Measurements from ENCODE around the gene ABCC12. TPM values are rescaled to one million over a fixed set of nuclear protein-coding genes. Genes with fewer than 3 reads are reported as not detected.

ABCC12 gene
- total and polyA plus RNA-seq, 10 of the 15 experiments (the other 5 are each of a cell fraction or from before 2014, with no cell fraction given) = 0.02 to 0.03 (median 0.03) TPM; not detected in 6

DNA sequence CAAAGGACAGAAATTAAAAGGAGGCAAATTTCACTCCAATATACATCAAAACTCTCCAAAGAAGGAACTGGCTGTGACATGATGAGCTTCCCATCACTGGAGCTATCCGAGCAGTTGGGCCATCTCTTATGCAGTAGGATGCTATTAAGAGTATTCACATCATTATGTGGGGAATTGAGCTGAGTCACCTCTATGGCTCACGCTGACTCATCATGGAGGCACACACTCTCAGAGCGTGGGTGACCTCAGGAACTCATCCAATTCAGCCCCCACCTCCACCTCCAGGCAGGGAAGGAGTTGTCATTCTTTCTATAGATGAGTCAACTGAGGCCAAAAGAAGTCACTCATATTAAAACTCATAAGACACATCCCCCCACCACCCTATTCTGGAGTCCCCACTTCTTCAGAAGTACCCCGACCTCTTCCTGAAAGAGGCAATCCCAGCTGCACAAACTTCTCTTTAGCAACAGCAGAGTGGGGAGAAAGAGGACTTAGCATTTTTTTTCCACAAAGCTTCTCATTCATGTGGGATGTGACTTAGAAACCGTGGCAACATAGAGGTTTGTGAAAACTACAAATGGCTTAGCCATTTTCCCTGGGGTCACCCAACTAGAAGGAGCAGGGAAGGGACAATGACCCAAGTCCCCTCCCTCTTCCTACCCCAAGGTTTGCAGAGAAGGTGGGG is 32.5 kb downstream of the ABCC12 start:
- H3K27me3 ChIP-seq (replicated peaks in 1 of 2; ENCODE audit: control insufficient read depth in 2 of 2, insufficient read depth in 2 of 2, low read length in 1 of 2) = no peaks in the 10 kb centered on the region
- DNase-seq (ENCODE audit: low read depth, low spot score) (no peak), ATAC-seq (peak; percentile 80), FAIRE-seq (no peak)
- ChIA-PET CTCF (interaction anchor here (1.2 to 2.1 kb wide), 3 partner anchors 34 to 250 kb away, joined by 3 to 5 read pairs (median 4); no protein-coding TSS in a partner anchor), POLR2A (no interaction called here), RAD21 (ENCODE audit: unreplicated experiment) (interaction anchor here (0.6 kb wide), 1 partner anchor 166 kb away, joined by 3 read pairs; no protein-coding TSS in a partner anchor), SMC1A (ENCODE audit: uncharacterized antibody, unreplicated experiment) (interaction anchor here (0.8 to 1.2 kb wide), 5 partner anchors 9 to 73 kb away, joined by 3 to 5 read pairs (median 3); no protein-coding TSS in a partner anchor)
- BruUV-seq (replicated peaks) = no TSS peak
- H3K9me3 ChIP-seq (replicated peaks; ENCODE audit: control insufficient read depth, insufficient read depth, low read length) = no peaks in the 10 kb centered on the region
- no peaks in the 10 kb centered on the region for H3K79me2 ChIP-seq (ENCODE audit: control insufficient read depth, insufficient read depth, low read length)
- no peak overlapping the region for H3K27ac ChIP-seq (ENCODE audit: control insufficient read depth, insufficient read depth)
- H2AFZ ChIP-seq (ENCODE audit: control insufficient read depth, low read depth, low read length) = no peak overlapping the region
- H3K4me3 ChIP-seq = no peak overlapping the region
- no peaks in the 10 kb centered on the region for H3K36me3 ChIP-seq (ENCODE audit: control insufficient read depth in 2 of 2, insufficient read depth in 2 of 2, low read length in 1 of 2)
- no peaks in the 10 kb centered on the region; the same call in 1 of the 2 replicates for H3K4me1 ChIP-seq (ENCODE audit: control insufficient read depth, insufficient read depth, low read length)
- WGBS (ENCODE audit: insufficient coverage, insufficient replicate concordance, low lambda C conversion rate, missing lambda C conversion rate) = 3% methylated on average over 5 of the region's 5 CpGs
- intact Hi-C loops (cut with micrococcal nuclease; ENCODE audit: unreplicated experiment) (no loop called here), in situ Hi-C loops (cut with MboI) (no loop called here)
- H4K20me1 ChIP-seq (ENCODE audit: control insufficient read depth, insufficient read depth) = no peaks in the 10 kb centered on the region
- no peak overlapping the region for H3K4me2 ChIP-seq (ENCODE audit: control insufficient read depth, insufficient read depth)
- no peak overlapping the region for H3K9ac ChIP-seq (ENCODE audit: control insufficient read depth, insufficient read depth, low read length)
- TF ChIP-seq CEBPB (IDR thresholded peaks at IDR 0.05; ENCODE audit: borderline replicate concordance in 1 of 2, low read depth in 2 of 2, low read length in 2 of 2) = no peak
- TF ChIP-seq MYC (IDR thresholded peaks at IDR 0.05; ENCODE audit: insufficient read depth, insufficient read length, insufficient replicate concordance, low read length, severe bottlenecking) = no peak
- no peak for TF ChIP-seq CHD1 (IDR thresholded peaks at IDR 0.05; ENCODE audit: low read depth, low read length)
- TF ChIP-seq, protein P1, sequence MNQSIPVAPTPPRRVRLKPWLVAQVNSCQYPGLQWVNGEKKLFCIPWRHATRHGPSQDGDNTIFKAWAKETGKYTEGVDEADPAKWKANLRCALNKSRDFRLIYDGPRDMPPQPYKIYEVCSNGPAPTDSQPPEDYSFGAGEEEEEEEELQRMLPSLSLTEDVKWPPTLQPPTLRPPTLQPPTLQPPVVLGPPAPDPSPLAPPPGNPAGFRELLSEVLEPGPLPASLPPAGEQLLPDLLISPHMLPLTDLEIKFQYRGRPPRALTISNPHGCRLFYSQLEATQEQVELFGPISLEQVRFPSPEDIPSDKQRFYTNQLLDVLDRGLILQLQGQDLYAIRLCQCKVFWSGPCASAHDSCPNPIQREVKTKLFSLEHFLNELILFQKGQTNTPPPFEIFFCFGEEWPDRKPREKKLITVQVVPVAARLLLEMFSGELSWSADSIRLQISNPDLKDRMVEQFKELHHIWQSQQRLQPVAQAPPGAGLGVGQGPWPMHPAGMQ (IDR thresholded peaks at IDR 0.05; ENCODE audit: borderline replicate concordance) = no peak
- TF ChIP-seq SIX5 (IDR thresholded peaks at IDR 0.05; ENCODE audit: low read depth, low read length, severe bottlenecking) = no peak
- peak; percentile 50 for TF ChIP-seq IKZF1 (conservative IDR thresholded peaks at IDR 0.05)
- no peak for TF ChIP-seq NFYB (IDR thresholded peaks at IDR 0.05; ENCODE audit: insufficient read depth, low read depth, low read length)
- TF ChIP-seq STAT3 (IDR thresholded peaks at IDR 0.05; ENCODE audit: low read depth, low read length) = no peak
- TF ChIP-seq DPF2 (IDR thresholded peaks at IDR 0.05) = no peak
- TF ChIP-seq, protein P2, sequence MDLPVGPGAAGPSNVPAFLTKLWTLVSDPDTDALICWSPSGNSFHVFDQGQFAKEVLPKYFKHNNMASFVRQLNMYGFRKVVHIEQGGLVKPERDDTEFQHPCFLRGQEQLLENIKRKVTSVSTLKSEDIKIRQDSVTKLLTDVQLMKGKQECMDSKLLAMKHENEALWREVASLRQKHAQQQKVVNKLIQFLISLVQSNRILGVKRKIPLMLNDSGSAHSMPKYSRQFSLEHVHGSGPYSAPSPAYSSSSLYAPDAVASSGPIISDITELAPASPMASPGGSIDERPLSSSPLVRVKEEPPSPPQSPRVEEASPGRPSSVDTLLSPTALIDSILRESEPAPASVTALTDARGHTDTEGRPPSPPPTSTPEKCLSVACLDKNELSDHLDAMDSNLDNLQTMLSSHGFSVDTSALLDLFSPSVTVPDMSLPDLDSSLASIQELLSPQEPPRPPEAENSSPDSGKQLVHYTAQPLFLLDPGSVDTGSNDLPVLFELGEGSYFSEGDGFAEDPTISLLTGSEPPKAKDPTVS (IDR thresholded peaks at IDR 0.05; ENCODE audit: low read depth, low read length) = no peak
- no peak for TF ChIP-seq RCOR1 (conservative IDR thresholded peaks at IDR 0.05; ENCODE audit: low read depth, low read length)
- TF ChIP-seq, protein P3, sequence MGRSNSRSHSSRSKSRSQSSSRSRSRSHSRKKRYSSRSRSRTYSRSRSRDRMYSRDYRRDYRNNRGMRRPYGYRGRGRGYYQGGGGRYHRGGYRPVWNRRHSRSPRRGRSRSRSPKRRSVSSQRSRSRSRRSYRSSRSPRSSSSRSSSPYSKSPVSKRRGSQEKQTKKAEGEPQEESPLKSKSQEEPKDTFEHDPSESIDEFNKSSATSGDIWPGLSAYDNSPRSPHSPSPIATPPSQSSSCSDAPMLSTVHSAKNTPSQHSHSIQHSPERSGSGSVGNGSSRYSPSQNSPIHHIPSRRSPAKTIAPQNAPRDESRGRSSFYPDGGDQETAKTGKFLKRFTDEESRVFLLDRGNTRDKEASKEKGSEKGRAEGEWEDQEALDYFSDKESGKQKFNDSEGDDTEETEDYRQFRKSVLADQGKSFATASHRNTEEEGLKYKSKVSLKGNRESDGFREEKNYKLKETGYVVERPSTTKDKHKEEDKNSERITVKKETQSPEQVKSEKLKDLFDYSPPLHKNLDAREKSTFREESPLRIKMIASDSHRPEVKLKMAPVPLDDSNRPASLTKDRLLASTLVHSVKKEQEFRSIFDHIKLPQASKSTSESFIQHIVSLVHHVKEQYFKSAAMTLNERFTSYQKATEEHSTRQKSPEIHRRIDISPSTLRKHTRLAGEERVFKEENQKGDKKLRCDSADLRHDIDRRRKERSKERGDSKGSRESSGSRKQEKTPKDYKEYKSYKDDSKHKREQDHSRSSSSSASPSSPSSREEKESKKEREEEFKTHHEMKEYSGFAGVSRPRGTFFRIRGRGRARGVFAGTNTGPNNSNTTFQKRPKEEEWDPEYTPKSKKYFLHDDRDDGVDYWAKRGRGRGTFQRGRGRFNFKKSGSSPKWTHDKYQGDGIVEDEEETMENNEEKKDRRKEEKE (IDR thresholded peaks at IDR 0.05) = no peak
- TF ChIP-seq RB1 (IDR thresholded peaks at IDR 0.05; ENCODE audit: borderline replicate concordance) = no peak
- TF ChIP-seq, protein P4, sequence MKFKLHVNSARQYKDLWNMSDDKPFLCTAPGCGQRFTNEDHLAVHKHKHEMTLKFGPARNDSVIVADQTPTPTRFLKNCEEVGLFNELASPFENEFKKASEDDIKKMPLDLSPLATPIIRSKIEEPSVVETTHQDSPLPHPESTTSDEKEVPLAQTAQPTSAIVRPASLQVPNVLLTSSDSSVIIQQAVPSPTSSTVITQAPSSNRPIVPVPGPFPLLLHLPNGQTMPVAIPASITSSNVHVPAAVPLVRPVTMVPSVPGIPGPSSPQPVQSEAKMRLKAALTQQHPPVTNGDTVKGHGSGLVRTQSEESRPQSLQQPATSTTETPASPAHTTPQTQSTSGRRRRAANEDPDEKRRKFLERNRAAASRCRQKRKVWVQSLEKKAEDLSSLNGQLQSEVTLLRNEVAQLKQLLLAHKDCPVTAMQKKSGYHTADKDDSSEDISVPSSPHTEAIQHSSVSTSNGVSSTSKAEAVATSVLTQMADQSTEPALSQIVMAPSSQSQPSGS (IDR thresholded peaks at IDR 0.05; ENCODE audit: low read length) = peak; percentile 76; the same call in 1 of the 2 replicates
- no peak for TF ChIP-seq ZNF24 (IDR thresholded peaks at IDR 0.05)

Measured in GM12878 (cell line).